ENCODE data around the gene NGF. TPM values are rescaled to one million over a fixed set of nuclear protein-coding genes. Genes with fewer than 3 reads are reported as not detected.

NGF gene
- total RNA-seq, 4 donors from 2014 or later: 2.3 to 19.2 (median 10.2) TPM

DNA sequence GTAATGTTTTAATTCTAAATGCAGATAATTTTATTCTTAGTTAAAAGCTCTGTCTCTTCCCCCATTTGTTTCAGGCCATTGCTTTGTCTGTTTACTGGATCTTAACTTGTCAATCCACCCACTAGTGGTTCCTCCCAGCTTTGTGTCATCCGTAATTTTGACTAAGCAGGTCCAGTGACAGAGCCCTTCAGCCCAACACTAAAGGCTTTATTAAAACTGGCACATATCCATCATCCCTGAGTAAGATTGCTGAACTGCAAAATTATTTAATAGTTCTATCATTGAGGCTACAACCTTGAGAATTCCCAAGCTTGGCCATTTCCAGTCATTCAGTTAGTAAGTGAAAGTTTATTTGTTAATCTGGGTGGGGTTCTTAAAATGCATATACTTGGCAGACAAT, 96.7 kb downstream of the NGF start:
- TF ChIP-seq, protein P1, sequence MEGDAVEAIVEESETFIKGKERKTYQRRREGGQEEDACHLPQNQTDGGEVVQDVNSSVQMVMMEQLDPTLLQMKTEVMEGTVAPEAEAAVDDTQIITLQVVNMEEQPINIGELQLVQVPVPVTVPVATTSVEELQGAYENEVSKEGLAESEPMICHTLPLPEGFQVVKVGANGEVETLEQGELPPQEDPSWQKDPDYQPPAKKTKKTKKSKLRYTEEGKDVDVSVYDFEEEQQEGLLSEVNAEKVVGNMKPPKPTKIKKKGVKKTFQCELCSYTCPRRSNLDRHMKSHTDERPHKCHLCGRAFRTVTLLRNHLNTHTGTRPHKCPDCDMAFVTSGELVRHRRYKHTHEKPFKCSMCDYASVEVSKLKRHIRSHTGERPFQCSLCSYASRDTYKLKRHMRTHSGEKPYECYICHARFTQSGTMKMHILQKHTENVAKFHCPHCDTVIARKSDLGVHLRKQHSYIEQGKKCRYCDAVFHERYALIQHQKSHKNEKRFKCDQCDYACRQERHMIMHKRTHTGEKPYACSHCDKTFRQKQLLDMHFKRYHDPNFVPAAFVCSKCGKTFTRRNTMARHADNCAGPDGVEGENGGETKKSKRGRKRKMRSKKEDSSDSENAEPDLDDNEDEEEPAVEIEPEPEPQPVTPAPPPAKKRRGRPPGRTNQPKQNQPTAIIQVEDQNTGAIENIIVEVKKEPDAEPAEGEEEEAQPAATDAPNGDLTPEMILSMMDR (IDR thresholded peaks at IDR 0.05): no peak
- ATAC-seq (ENCODE audit: low FRiP score) (no peak), DNase-seq (ENCODE audit: low spot score) (no peak)

DNA sequence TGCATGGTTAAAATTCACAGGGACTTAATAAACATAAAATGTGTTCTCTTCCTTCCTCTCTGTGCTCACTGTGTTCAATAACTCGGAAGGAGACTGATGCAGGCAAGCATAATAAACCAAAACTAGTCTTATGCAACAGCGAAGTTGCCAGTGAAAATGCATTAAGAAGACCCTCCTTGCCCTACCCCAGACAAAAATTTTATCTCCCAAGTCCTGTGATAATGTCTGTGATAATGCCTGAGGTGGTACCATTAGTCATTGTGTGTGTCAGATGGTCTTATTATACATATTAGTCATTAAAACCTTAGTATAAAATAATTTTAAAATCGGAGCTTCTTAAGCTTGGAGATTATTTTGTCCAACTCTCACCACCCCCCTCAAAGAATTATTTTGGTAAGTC, 97.8 kb downstream of the NGF start:
- DNase-seq (ENCODE audit: low spot score) (no peak), ATAC-seq (ENCODE audit: low FRiP score) (no peak)
- TF ChIP-seq, protein P1 (IDR thresholded peaks at IDR 0.05): no peak

- TF ChIP-seq, protein P1 (IDR thresholded peaks at IDR 0.05): no peak
- ATAC-seq (ENCODE audit: low FRiP score): no peak
- no peak for DNase-seq (ENCODE audit: low spot score)
Observed at GRCh38 chr1:115239426-115239825, 98.6 kb downstream of the NGF start.

GRCh38 chr1:115239148-115239422, 99.0 kb downstream of the NGF start:
- no peak for ATAC-seq (ENCODE audit: low FRiP score)
- TF ChIP-seq, protein P1 (IDR thresholded peaks at IDR 0.05): no peak
- DNase-seq (ENCODE audit: low spot score): no peak

DNA sequence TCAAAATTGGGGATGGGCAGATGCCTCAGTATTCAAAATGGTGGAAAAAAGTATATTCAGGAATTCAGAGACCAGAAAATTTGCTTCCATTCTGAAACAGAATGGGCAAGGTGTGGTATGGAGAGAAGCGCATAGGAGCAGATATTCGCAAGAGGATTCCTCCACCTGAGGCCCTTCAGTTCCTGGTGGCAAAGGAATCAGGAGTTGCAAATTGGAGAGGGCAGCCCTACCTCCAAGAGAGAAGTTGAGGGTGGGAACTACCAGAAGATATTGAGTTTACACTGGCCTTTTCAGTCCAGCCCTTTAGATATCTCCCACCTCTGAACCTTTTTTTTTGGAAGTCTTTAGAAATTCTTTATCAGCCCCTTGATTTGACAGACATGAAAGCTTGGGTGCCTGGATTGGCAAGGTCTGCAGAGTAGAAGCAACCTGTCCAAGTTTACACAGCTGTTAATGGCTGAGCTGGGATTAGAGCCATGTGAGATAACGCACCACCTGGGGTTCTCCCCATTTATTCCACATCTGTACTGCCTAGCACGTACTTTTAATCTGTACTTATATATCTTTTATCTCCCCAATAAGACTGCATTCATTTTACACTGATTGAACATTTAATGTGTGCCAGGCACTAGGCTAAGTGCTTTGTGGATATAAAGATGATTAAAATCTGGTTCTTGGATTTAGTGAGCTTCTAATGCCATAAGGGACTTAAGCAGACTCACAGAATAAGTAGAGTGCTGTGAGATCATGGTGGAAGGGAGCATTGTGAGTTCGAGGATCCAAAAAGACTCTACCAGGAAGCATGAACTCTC, 99.5 kb downstream of the NGF start:
- ATAC-seq (ENCODE audit: low FRiP score) (no peak), DNase-seq (ENCODE audit: low spot score) (no peak)
- TF ChIP-seq, protein P1 (IDR thresholded peaks at IDR 0.05): no peak

- ATAC-seq (ENCODE audit: low FRiP score) (no peak), DNase-seq (ENCODE audit: low spot score) (no peak)
- TF ChIP-seq, protein P1 (IDR thresholded peaks at IDR 0.05): no peak
Observed at GRCh38 chr1:115237507-115237906, 100.5 kb downstream of the NGF start.

DNA sequence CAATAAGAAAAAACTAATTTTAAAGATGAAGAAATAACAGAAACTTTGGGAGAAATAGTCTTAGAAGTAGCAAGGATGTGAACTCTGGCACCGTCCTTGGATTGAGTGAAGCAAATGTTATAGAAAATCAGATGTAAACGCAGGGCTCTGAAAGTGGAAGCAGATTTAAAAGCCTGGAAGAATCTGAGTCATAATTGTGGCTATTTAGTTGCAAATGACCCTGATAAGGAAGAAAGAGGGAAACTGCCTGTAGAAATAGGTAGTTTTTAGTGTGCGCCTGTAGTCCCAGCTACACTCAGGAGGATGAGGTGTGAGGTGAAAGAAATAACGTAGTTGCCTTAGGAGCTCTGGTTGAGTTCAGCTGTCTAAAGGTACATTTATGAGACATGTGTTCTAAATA, 101.0 kb downstream of the NGF start:
- TF ChIP-seq, protein P1 (IDR thresholded peaks at IDR 0.05): no peak
- no peak for ATAC-seq (ENCODE audit: low FRiP score)
- DNase-seq (ENCODE audit: low spot score): no peak
